RWPE2 (cell line): ENCODE results near the gene EEFSEC.

Experiments
- ATAC-seq: fragments of 200-7000 bp; cut with Tn5 transposase; 3 replicates; pipeline ENCODE4 v1.9.1; 2021; ENCODE audit warnings: low read depth
- DNase-seq: peaks from one replicate; pipeline ENCODE4 v3.0.0-alpha.2; 2020; ENCODE audit warnings: low spot score
- H3K27ac ChIP-seq: fragments of 450-650 bp; 2 replicates; pipeline ENCODE4 v1.5.1; 2017; ENCODE audit warnings: mild to moderate bottlenecking; ENCODE audit not compliant: poor library complexity, severe bottlenecking
- H3K27me3 ChIP-seq: fragments of 250-450 bp; sonication (Bioruptor Pico); 2 replicates; pipeline ENCODE4 v1.5.1; 2021; ENCODE audit warnings: mild to moderate bottlenecking, moderate library complexity; ENCODE audit not compliant: insufficient read depth, poor library complexity, severe bottlenecking
- H3K36me3 ChIP-seq: fragments of 250-450 bp; sonication (Bioruptor Pico); 2 replicates; pipeline ENCODE4 v1.5.1; 2020; ENCODE audit warnings: low read depth, mild to moderate bottlenecking, moderate library complexity
- H3K4me1 ChIP-seq: fragments of 250-450 bp; sonication (Bioruptor Pico); 2 replicates; pipeline ENCODE4 v1.5.1; 2021; ENCODE audit warnings: mild to moderate bottlenecking, moderate library complexity; ENCODE audit not compliant: insufficient read depth, poor library complexity, severe bottlenecking
- H3K4me3 ChIP-seq: fragments of 250-450 bp; sonication (Bioruptor Pico); 2 replicates; pipeline ENCODE4 v1.5.1; 2021; ENCODE audit warnings: mild to moderate bottlenecking, moderate library complexity; ENCODE audit not compliant: severe bottlenecking
- H3K9me3 ChIP-seq: fragments of 250-450 bp; sonication (Bioruptor Pico); 2 replicates; pipeline ENCODE4 v1.5.1; 2021; ENCODE audit warnings: mild to moderate bottlenecking, moderate library complexity; ENCODE audit not compliant: severe bottlenecking
- CTCF ChIP-seq: fragments of 450-650 bp; IDR thresholded peaks from one replicate; pipeline ENCODE4 v1.5.1; 2017; ENCODE audit warnings: mild to moderate bottlenecking, moderate library complexity; ENCODE audit not compliant: poor library complexity, severe bottlenecking

The EEFSEC gene

DNA sequence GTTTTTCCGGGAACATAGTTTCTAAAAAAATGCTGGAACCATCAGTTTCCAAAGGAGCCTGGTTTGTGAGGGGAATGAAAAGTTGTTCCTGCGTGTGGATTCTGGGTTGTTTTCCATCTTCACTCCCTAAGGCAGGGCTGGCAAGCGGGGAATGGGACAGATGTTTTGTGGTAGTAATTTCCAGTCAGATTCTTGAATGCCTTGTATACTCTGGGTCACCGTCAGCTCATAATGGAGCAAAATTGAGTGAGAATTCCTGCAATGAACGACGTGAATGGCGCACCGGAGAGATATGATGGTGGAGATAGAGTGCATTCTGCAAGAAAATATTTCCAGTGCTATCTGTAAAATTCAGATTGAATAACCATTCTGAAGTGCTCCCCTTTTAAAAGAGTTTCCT, 19.9 kb downstream of the EEFSEC start:
- H3K27ac ChIP-seq: no peak overlapping the region
- peaks cover 4% of the 10 kb centered on the region for H3K4me1 ChIP-seq
- ATAC-seq (no peak), DNase-seq (no peak)
- no peaks in the 10 kb centered on the region for H3K9me3 ChIP-seq
- no peaks in the 10 kb centered on the region for H3K27me3 ChIP-seq
- H3K4me3 ChIP-seq: no peak overlapping the region
- TF ChIP-seq CTCF: no peak
- no peaks in the 10 kb centered on the region for H3K36me3 ChIP-seq

DNA sequence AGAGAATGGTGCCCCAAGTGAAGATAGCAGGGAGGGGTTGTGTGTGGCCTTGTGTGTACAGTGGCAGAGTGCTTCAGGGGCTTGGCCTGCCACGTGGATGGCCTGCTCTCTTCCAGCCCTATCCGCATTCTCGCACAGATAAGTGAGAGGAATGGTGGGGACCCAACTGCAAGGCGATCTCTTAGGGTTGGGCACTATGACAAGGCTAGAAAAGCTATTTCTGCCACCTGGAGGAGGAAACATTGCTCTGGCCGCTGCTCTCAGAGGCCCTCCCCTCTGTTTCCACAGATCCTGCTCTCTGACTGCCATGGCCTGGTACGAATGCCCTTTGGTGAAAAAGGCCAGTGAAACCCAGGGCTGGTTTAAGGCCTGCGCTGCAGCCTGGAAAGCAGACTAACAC, 20.6 kb downstream of the EEFSEC start:
- TF ChIP-seq CTCF: no peak
- H3K4me3 ChIP-seq: no peak overlapping the region
- peaks cover 4% of the 10 kb centered on the region for H3K4me1 ChIP-seq
- ATAC-seq (no peak), DNase-seq (no peak)
- H3K27me3 ChIP-seq: no peaks in the 10 kb centered on the region
- no peaks in the 10 kb centered on the region for H3K36me3 ChIP-seq
- no peaks in the 10 kb centered on the region for H3K9me3 ChIP-seq
- H3K27ac ChIP-seq: no peak overlapping the region

DNA sequence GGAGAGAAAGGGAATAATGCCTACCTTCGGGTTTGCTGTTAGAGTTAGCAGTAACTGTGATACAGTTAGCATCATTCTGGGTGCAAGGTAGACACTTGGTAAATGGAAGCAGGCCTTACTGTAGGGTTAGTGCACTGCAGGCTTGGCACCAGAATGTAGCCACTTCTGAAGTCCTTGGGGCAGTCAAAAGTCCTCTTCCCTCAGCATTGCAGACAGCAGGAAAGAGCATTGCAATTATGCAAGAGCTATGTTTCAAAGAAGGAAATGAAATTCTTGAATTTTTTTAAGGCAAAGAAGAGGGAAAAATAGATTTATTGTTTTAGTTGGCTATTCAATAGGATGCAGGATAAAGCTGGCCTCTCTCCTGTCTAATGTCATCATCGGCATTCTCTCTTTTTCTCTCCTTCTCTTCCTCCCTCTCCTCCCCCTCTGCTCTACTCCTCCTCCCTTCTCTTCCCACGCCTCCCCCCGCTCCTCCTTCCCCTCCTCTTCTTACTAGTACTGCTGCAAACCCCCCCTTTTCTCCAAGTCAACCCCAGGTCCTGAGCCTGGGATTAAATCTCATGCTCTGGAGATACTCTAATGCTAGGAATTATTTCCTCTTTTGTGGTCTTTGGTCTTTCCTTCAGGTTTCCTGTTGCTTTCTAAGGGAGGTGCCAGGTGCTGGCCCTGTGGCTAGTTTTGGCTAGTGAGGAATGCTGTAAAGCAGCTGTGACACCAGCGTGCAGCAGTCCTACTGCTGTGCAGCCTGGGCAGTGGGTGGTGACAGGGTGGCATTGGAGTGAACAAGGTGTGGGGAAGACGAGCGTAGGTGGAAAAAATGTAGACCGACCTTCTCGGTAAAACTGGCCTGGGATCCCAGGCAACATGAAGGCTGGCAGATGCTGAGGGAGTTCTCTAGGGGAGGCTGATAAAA, 21.7 kb downstream of the EEFSEC start:
- Histone ChIP-seq H3K27me3 (no peaks in the 10 kb centered on the region), H3K27ac (no peak overlapping the region), H3K36me3 (no peaks in the 10 kb centered on the region), H3K4me3 (no peak overlapping the region), H3K4me1 (peaks cover 4% of the 10 kb centered on the region), H3K9me3 (no peaks in the 10 kb centered on the region)
- TF ChIP-seq CTCF: no peak
- ATAC-seq (no peak), DNase-seq (no peak)

DNA sequence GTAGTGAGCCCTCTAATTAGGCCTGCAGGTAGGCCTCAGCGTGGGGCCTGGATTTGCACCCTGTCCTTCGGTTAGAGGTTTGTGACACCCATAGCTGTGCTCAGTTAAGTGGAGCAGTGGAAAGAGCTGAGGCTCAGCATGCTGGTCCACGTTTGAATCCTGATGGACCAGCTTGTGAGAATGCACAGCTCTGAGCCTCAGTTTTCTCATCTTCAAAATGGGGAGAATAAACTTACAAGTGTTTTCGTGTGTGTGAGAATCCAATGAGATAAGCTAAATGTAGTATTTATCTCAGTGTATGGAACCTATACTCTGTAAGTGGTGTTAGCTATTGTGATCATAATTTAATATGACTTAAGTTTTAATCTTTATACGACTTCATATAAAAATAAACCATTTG, 22.5 kb downstream of the EEFSEC start:
- H3K36me3 ChIP-seq: no peaks in the 10 kb centered on the region
- peaks cover 4% of the 10 kb centered on the region for H3K4me1 ChIP-seq
- H3K4me3 ChIP-seq: no peak overlapping the region
- H3K27ac ChIP-seq: no peak overlapping the region
- no peaks in the 10 kb centered on the region for H3K9me3 ChIP-seq
- no peaks in the 10 kb centered on the region for H3K27me3 ChIP-seq
- DNase-seq (no peak), ATAC-seq (no peak)
- TF ChIP-seq CTCF: no peak

- peaks cover 4% of the 10 kb centered on the region for H3K4me1 ChIP-seq
- DNase-seq: no peak
- ATAC-seq: no peak
- H3K9me3 ChIP-seq: no peaks in the 10 kb centered on the region
- no peaks in the 10 kb centered on the region for H3K27me3 ChIP-seq
- no peaks in the 10 kb centered on the region for H3K36me3 ChIP-seq
- no peak overlapping the region for H3K27ac ChIP-seq
- no peak for TF ChIP-seq CTCF
- H3K4me3 ChIP-seq: no peak overlapping the region
Measured at GRCh38 chr3:128176276-128176833, 23.1 kb downstream of the EEFSEC start.
